GM19240 (cell line): ENCODE results near the gene NR1H3.
"Not testable (repeated sequence)": the region's sequence is repeated elsewhere in the genome, so short reads cannot be mapped to it uniquely, and the experiment has no call there.

ENCODE experiments used
- DNase-seq: peaks from one replicate; pipeline ENCODE4 v3.0.0; 2011; ENCODE audit warnings: low spot score; ENCODE audit not compliant: insufficient read length

NR1H3 gene

DNA sequence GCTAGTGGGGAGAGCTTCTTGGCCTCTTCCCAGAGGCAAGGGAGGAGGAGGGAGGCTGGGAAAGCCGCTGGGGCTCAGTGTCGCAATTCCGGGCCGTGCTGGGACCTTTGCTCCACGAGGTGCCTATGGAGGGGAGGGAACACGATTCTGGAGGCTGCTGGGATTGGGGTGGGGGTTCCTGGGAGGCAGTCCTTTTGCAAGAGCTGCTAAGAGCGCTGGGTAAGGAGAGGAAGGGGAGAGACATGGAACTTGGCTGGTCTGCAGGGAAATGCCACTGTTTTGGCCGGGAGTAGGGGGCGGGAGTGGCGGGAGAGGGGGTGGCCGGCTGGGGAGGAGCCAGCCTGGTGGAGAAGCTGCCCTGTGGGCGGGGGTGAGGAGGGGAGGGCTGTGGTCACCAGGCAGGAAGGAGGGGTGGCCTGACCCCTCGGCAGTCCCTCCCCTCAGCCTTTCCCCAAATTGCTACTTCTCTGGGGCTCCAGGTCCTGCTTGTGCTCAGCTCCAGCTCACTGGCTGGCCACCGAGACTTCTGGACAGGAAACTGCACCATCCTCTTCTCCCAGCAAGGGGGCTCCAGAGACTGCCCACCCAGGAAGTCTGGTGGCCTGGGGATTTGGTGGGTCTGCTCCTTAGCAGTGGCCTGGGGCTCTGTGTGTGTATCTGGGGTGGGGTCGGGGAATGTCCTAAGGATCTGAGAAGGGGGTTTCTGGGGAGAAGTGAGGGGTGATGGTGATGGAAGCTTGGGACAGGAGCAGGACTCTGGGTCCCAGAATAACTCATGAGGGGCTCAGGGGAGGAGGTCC lies at the start of gene NR1H3:
Gene NR1H3, plus strand, starts transcription at position 480 of the 800 bp plus-strand sequence. CDS start 1,221 bp downstream, outside the sequence.
- no peak for DNase-seq

DNA sequence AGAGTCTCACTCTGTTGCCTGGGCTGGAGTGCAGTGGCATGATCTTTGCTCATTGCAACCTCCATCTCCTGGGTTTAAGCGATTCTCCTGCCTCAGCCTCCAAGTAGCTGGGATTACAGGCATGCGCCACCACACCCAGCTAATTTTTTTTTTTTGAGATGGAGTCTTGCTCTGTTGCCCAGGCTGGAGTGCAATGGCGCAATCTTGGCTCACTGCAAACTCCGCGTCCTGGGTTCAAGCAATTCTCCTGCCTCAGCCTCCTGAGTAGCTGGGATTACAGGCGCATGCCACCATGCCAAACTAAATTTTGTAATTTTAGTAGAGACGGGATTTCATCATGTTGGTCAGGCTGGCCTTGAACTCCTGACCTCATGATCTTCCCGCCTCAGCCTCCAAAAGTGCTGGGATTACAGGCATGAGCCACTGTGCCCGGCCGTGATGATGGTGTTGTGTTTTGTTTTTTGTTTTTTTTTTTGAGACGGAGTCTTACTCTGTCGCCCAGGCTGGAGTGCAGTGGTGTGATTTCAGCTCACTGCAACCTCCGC lies 49.7 kb upstream of the NR1H3 start:
- not testable (repeated sequence) for DNase-seq

DNA sequence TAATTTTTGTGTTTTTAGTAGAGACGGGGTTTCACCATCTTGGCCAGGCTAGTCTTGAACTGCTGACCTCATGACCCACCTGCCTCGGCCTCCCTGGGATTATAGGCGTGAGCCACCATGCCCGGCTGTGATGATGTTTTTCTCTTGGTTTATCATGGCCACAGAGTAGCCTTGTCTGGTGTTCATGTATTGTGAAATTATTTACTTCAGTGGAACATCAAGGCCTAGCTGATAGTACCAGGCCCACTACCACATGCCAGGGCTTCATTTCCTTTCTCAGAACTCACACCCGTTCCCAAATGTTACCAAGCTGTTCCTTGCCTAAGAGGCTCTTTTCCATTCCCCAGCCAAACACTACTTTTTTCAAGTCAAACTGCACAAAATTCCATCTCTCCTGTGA lies 49.2 kb upstream of the NR1H3 start:
- DNase-seq = no peak

DNA sequence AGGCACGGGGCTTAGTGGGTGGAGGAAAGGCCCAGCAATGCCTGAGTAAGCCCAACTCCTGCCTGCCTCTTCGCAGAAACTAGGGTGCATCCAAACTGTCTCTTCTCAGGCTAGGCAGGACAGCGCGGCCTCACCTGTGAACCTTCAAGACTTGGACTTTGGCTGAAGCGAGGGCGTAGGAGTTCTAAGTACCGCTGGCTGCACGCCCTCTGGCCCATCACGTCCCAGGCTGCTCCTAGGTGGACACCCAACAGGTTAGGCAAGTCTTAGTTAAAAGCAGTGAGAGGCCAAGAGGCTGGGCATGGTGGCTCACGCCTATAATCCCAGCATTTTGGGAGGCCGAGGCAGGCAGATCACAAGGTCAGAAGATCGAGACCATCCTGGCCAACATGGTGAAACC lies 44.9 kb upstream of the NR1H3 start:
- no peak for DNase-seq

DNA sequence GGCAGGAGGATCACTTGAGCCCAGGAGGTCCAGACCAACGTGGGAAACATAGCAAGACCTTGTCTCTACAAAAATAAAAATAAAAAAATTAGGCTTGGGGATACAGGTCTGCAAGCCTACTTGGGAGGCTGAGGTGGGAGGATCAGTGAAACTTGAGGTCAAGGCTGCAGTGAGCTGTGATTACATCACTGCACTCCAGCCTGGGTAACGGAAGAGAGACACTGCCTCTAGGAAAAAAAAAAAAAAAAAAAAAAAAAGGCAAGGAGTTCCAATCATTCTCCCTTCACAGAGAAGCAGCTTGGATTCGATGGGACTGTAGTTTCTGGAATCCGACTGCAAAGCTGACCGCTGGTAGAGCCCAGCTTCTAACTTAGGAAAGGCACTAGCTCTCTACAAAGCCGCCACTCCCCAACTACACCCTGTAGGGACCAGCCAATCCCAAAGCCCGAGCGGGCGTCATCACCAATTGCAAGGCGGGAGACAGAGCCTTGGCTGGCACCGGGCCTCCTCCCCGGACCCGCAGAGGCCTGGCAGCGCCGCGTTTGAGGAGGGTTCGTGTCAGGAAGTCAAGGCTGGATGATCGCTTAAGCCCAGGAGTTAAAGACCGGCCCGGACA lies 43.7 kb upstream of the NR1H3 start:
- peak; percentile 63 for DNase-seq

DNA sequence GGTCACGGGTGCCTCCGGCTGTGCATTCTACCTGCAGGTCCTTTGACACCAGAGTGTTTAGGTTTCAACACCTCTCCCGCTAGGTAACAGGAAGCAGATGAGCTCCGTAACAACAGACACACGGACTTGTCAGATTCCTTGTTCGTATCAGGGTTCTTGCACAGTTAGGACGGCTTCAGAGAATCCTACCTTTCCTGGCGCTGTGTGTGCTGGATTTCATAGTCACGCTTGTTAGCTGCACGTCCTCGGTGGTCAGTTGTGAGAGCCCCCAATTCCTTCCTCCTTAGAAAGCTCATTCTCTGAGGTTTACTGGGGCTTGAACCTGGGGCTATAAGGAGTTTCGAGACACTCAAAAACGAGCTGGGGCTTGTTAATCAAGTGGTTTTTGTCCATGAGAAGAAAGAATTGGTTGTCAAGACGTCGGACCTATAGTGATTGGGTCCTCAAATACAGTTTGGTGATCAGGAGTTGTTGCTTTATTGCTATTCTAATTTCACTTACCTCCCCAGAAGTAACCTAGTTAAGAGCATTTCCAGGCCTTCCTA lies 42.4 kb upstream of the NR1H3 start:
- peak; percentile 22 for DNase-seq

DNA sequence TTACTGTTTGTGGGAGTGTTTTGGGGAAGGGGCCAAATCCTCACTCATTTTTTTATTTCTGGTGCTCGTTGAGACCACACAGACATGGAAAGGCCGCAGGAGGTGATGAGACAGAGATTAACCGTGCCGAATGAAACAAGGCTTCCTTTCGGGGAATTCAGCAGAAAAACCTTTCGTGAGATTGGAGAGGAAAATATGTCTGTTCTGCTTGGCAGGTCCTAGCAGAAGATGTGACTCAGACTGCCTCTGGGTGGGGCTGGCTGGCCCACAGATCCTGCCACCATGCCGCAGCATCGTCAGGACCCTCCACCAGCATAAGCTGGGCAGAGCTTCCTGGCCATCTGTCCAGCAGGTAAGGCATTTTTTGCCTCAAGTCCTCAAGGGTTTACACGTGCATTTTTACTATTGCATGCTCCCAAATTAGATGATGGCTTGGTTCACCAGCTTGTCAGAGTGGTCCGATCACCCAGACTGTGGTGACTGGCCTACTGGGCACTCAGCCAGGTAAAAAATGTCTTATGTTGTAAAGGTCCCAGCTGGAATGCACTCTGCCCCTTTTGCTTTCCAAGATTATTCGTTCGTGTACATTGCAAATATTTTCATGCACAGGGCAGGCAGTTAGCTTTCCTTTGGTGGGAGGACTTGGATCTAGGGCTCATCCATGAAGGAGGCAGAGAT lies 41.5 kb upstream of the NR1H3 start:
- DNase-seq = no peak

DNA sequence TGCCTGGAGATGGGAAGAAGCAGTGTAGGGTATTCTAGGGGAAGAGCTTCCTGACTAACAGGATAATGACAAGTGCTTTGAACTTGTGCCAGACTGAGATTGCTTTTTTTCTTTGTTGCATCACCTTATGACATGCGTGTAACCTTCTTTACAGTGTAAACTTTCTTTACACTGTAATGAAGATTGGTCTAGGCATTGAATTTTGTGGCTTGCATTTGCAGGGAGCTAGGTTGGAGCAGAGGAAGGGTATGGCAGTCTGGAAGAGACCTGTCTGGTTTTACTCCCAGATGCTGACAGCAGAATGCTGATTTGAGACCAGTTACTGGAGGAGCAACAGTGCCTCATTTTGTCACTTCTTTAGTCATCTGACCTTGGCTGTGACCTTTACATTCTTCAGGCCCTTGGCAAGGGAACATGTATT lies 37.4 kb upstream of the NR1H3 start:
- DNase-seq = no peak

DNA sequence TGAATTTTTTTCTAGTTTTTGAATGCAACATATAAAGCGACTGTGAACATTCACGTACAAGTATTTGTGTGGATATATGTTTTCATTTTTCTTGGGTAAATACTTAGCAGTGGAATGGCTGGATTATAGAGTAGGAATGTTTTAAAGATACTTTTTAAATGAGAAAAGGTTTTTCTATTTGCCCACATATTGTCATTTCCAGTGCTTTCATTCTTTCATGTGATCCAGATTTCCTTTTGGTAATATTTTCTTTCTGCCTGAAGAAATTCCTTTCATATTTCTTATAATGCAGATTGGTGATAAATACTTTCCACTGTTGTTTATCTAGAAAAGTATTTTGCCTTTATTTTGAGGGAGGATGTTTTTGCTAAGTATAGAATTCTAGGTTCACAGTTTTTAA lies 35.1 kb upstream of the NR1H3 start:
- DNase-seq = no peak

DNA sequence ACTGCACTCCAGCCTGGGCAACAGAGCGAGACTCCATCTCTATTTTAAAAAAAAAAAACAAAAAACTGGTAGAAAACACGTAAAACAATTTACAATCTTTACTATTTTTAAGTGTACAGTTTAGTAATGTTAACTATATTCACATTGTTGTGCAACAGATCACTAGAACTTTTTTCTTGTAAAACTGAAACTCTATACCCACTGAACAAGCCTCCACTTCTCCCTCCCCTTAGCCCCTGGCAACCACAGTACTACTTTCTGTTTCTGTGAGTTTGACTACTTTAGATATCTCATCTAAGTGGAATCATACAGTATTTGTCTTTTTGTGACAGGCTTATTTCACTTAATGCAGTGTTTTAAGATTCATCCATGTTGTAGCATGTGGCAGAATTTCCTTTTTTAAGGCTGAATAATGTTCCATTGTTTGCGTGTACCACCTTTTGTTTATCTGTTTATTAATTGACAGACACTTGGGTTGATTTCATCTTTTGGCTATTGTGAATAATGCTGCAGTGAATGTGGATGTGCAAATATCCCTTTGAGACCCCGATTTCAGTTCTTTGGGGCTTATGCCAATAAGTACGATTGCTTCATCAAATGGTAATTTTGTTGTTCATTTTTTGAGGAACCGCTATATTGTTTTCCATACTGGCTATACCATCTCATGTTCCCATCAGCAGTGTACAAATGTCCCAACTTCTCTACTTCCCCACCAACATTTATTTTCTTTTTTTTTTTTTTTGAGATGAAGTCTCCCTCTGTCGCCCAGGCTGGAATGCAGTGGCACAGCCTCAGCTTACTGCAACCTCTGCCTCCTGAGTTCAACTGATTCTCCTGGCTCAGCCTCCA lies 32.0 kb upstream of the NR1H3 start:
- no peak for DNase-seq

DNA sequence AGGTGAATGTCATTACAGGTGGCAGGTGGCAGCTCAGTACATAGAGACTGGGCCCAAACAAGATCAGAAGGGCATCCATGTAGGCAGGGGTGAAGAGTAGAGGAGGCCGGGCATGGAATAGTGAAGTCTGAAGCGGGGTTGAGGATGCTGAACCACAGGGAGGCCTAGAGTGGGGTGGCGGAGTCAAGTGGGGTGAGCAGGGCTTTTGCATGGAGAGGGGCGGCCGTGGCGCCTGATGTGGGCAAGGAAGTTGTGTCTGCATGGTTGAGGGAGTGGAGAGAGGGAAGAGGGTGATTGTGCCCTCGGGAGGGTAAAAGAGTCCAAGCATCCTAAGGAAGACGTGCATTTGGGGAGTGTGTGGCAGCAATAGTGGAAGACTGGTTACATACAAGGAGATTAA lies 28.6 kb upstream of the NR1H3 start:
- no peak for DNase-seq

DNA sequence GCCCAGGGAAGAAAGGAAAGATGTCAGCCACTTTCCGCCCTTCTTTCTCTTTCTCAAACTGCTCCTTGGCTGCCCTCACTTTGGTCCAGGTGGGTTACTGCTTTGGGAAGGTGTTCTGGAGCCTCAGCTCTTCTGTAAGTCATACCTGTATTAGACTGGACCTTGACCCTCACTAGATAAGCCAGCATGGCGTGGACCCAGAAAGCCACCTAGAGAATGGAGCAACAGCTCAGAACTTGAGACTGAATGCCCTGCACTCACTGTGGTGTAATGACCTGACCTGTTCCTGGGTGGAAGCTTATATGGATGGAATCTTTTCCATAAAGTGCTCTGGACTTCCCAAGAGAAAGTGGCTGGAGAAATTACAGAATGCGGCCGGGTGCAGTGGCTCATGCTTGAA lies 24.7 kb upstream of the NR1H3 start:
- DNase-seq = no peak

DNA sequence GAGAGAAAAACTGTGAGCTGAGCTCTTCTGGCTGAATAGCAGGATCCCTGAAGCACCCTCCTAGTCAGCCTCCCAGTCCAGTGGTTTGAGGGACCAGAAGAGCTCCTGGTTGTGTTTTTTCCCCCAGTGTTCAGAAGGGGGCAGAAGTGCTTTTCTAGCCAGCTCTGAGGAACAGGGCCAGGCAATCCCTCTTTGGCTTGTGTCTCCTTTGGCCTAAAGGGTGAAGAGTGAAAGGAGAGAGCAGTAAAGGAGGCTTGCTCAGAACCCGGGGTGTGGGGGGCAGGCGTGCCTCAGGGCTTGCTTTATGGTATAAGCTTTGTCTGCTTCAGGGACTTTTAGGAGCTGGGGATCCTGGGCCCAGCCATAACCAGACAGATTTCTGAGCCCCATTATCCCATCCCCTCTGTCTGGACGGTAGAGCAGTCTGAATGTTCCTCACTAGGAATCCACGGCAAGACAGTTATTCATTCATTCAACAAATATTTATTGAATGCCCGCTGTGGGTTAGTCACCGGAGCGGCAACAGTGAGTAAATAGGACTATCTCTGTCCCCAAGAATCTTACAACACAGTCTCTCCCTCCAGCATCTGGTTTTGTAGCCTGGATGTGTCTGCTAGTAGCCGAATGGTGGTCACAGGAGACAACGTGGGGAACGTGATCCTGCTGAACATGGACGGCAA lies 23.7 kb upstream of the NR1H3 start:
- DNase-seq = no peak

DNA sequence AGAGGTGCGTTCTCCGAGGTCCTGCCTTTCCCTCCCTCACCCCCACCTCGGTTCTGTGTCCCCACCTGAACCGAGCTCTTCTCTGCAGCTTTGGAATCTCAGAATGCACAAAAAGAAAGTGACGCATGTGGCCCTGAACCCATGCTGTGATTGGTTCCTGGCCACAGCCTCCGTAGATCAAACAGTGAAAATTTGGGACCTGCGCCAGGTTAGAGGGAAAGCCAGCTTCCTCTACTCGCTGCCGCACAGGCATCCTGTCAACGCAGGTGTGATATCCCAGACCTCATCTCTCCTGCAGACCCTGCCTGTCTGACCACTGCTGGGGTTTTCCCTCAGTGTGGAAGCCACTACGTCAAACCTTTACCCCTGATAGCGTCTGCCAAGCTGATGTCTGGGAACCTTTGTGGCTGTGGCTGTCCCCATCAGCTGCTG lies 23.1 kb upstream of the NR1H3 start:
- no peak for DNase-seq

DNA sequence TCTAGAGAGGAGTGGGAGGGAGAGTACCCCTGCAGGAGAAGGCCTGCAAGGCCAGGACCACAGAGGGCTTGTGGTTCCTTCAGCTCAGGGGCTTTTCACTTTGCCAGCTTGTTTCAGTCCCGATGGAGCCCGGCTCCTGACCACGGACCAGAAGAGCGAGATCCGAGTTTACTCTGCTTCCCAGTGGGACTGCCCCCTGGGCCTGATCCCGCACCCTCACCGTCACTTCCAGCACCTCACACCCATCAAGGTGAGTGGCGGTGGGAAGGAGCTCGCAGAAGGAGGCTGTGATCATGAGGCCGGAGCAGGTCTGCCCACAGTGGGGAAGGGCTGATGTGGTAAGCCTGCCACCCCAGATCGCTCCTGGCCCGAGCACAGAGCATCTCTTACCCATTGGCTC lies 22.6 kb upstream of the NR1H3 start:
- DNase-seq = no peak

DNA sequence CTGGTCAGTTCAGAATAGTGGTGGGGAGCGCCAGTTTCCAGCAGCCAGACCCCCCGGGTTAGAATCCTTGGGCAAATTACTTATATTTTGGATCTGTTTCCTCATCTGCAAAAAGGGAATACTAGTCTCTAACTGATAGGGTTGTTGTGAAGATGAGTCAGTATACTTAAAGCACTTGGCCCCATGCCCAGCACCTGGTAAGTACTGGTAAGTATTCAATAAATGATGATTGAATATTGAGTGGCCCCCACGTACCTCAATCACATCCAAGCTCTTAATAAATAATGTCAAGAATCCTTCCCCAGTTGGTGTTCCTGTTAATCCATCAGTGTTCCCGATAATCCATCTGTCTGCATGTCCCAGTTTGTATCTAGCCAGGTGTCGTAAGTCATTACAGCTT lies 21.3 kb upstream of the NR1H3 start:
- DNase-seq = no peak

DNA sequence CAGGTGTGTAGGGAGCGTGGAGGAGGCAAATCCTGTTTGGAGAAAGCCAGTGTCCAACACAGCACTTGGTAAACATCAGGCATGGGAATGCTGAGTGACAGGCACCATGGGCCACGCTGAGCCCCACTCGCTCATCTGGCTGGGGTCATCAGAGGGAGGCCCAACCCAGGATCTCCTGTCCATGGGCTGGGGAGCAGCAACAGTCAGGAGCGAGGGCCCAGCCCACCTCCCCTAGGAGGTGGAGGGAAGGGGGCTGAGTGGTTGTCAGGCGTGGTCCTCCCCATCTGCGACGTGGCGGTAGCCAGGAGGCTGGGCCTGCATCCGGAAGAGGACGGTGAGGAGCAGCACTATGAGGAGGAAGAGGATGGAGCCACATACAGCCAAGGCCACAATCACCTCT lies 17.9 kb upstream of the NR1H3 start:
- DNase-seq = no peak

DNA sequence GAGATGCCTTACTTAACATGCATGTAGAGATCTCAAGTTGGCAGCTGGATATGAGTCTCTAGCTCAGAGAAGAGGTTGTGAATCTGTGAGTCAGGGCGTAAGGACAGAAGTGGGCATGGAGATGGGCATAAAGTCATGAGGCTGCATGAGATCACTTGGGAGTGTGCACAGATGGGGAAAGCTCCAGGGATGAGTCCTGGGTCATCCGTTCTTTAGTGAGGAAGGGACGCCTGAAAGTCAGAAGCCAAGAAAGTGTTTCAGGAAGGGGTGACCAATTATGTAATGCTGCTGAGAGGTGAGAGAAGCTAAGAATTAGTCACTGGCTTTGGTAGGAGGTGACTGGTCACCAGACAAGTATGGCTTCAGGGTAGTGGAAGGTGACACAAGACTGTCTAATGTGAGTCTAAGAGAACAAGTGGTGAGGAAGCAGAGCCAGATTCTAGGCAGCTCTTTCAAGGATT lies 15.9 kb upstream of the NR1H3 start:
- no peak for DNase-seq

DNA sequence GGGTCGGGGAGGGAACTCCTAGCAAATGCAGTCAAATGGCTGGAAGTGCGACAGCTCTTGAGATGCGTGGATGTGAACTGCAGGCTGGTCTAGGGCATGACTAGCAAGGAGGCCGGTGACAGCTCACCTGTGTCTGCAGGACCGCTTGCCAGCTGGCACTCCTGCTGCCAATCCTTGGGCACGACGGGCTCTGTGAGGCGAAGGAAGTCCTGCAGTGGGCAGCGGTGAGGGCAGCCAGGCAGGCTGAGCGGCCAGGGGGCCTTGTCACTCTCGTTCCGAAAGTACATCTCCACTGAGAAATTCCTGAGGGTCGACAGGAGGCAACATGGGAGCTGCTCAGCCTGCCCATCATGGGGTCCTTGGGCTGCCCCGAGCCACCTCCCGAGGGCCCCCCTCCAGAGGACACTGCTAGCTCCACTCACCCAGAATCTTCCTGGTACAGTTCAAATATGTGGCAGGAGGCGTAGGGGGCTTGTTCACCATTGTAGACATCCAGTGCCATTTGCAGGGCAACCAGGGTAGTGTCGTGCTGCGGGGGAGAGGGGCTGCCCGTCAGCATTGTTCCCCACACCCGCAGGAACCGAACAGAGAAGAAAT lies 15.1 kb upstream of the NR1H3 start:
- DNase-seq = no peak

DNA sequence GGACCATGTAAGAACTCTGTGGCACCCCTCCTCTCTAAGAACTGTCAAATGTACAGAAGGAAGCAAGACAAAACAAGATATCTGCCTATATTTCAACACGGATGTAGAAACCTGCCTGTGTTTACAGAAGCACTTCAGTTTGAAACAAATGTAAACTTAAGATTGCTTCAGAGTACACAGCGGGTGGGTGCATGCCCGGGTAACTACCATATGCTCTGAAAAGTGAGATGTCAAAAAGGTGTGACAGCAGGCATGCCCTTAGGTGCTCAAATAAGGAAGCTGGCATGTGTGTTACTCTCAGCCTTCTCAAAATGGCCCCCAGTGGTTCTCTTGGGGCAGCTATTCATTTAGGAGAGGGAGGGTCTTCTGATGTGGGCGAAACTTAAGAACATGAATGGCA lies 14.3 kb upstream of the NR1H3 start:
- no peak for DNase-seq
